HG02610 (cell line): ENCODE measurements around the gene DLK2.
A peak's percentile ranks its signal among the peaks of the same experiment; 100 is the strongest.
"Not testable (repeated sequence)": the region's sequence is repeated elsewhere in the genome, so short reads cannot be mapped to it uniquely, and the experiment has no call there.

ENCODE experiments used
- ATAC-seq: cut with Tn5 transposase; IDR thresholded peaks from one replicate; pipeline ENCODE4 v1.9.1; 2021; ENCODE audit warnings: mild to moderate bottlenecking, moderate library complexity; ENCODE audit not compliant: unreplicated experiment

The DLK2 gene

GRCh38 chr6:43481591-43482236 lies 26.4 kb upstream of the DLK2 start:
- ATAC-seq, result no peak

GRCh38 chr6:43481075-43481474 lies 25.7 kb upstream of the DLK2 start:
- no peak for ATAC-seq

GRCh38 chr6:43478008-43478372 lies 22.6 kb upstream of the DLK2 start:
- no peak for ATAC-seq

- peak; percentile 96 for ATAC-seq
These were observed 22.1 kb upstream of the DLK2 start, which contains the start of gene TJAP1 for GRCh38 chr6:43477235-43478007. Gene TJAP1, plus strand, starts transcription at chr6:43477570. Its CDS starts 21,432 bp downstream, at chr6:43499002.

- no peak for ATAC-seq
These were observed 21.4 kb upstream of the DLK2 start for GRCh38 chr6:43476746-43477145.

GRCh38 chr6:43475516-43475915 lies 20.2 kb upstream of the DLK2 start:
- no peak for ATAC-seq

- ATAC-seq, result no peak
These were observed 17.2 kb upstream of the DLK2 start for GRCh38 chr6:43472515-43472914.

- ATAC-seq, result no peak
These were observed 16.1 kb upstream of the DLK2 start for GRCh38 chr6:43471399-43471798.

- peak; percentile 41 for ATAC-seq
These were observed 14.6 kb upstream of the DLK2 start for GRCh38 chr6:43469947-43470346.

GRCh38 chr6:43468748-43469681 lies 13.7 kb upstream of the DLK2 start:
- ATAC-seq, result no peak

- no peak for ATAC-seq
These were observed 12.9 kb upstream of the DLK2 start for GRCh38 chr6:43468240-43468639.

GRCh38 chr6:43467752-43468151 lies 12.4 kb upstream of the DLK2 start:
- ATAC-seq, result no peak

GRCh38 chr6:43467265-43467664 lies 11.9 kb upstream of the DLK2 start:
- ATAC-seq, result not testable (repeated sequence)

GRCh38 chr6:43465948-43466347 lies 10.6 kb upstream of the DLK2 start:
- ATAC-seq, result no peak

- ATAC-seq, result no peak
These were observed 9.0 kb upstream of the DLK2 start for GRCh38 chr6:43464337-43464736.

GRCh38 chr6:43461936-43462335 lies 6.6 kb upstream of the DLK2 start:
- ATAC-seq, result no peak

GRCh38 chr6:43460032-43460431 lies 4.7 kb upstream of the DLK2 start:
- ATAC-seq, result no peak

- no peak for ATAC-seq
These were observed 4.2 kb upstream of the DLK2 start for GRCh38 chr6:43459535-43459934.

GRCh38 chr6:43458154-43458553 lies 2.8 kb upstream of the DLK2 start:
- not testable (repeated sequence) for ATAC-seq

- ATAC-seq, result no peak
These were observed 2.3 kb upstream of the DLK2 start for GRCh38 chr6:43457643-43458042.
